Lower lobe of right lung (tissue), 2 donors: ENCODE measurements around the gene AKAP6. TPM values are rescaled to one million over a fixed set of nuclear protein-coding genes. Genes with fewer than 3 reads are reported as not detected.

Experiments
- ATAC-seq, 2 donors: fragments of 200-7000 bp; cut with Tn5 transposase; one replicate each; pipeline ENCODE4 v1.9.1; 2020 to 2022; ENCODE audit warnings: mild to moderate bottlenecking in 2 of 2, moderate library complexity in 2 of 2
- DNase-seq: peaks from one replicate; pipeline ENCODE4 v3.0.0-alpha.2; 2020
- H3K27ac ChIP-seq: fragments of 200-600 bp; one replicate; pipeline ENCODE4 v1.8.0; 2022
- H3K27me3 ChIP-seq: fragments of 200-600 bp; one replicate; pipeline ENCODE4 v1.8.0; 2022; ENCODE audit warnings: low read depth
- H3K36me3 ChIP-seq: fragments of 200-600 bp; one replicate; pipeline ENCODE4 v1.8.0; 2022; ENCODE audit warnings: mild to moderate bottlenecking
- H3K4me1 ChIP-seq: fragments of 200-600 bp; one replicate; pipeline ENCODE4 v1.8.0; 2022
- H3K4me3 ChIP-seq: fragments of 200-600 bp; one replicate; pipeline ENCODE4 v1.8.0; 2022; ENCODE audit warnings: mild to moderate bottlenecking
- H3K9me3 ChIP-seq: fragments of 200-600 bp; one replicate; pipeline ENCODE4 v1.8.0; 2022
- intact Hi-C: fragments of 100-400 bp; cut with DNase I; formaldehyde crosslinking; loops from one replicate; pipeline ENCODE4 v1.11.0; 2022
- total RNA-seq: library from RNA; stranded (reverse); fragmentation: NEBNext Ultra II Directional; extraction: Animal tissue kit (Norgen Biotek cat#: 25700); gene quantifications from one replicate; pipeline ENCODE4 v1.2.1, GENCODE V29; 2021
- TF ChIP-seq, protein P1 (sequence below): fragments of 200-600 bp; IDR thresholded peaks from one replicate; pipeline ENCODE4 v1.8.0; 2022; ENCODE audit warnings: antibody characterized with exemption, mild to moderate bottlenecking
- donor health status: DM: no; HTN: yes; CAD: no; lungs with severe emphysema.

AKAP6 gene
- total RNA-seq, 1 donor from 2014 or later, result 8.6 TPM

DNA sequence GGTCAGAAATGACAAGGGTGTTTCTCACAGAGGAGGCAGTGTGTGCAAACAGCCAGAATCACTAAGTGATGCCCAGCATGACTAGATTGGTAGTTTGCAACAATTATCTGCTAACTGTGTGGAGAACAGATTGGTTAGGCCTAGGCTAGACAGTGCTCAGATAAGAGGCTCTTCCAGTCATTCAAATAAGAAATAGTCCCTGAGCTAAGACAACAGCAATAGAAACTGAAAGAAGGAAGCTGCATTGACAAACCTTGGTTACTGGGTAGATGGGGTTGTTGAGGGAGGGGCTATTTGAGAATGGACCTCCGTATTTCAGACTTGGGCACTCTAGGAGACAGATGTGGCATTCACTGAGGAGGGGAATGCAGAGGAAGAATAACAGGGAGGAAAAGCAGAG, 354.6 kb downstream of the AKAP6 start:
- H3K27ac ChIP-seq, result no peak overlapping the region
- no peaks in the 10 kb centered on the region for H3K4me1 ChIP-seq
- no peak overlapping the region for H3K4me3 ChIP-seq
- H3K36me3 ChIP-seq, result no peaks in the 10 kb centered on the region
- no peaks in the 10 kb centered on the region for H3K9me3 ChIP-seq
- ATAC-seq, result no peak
- no peak for DNase-seq
- TF ChIP-seq, protein P1, sequence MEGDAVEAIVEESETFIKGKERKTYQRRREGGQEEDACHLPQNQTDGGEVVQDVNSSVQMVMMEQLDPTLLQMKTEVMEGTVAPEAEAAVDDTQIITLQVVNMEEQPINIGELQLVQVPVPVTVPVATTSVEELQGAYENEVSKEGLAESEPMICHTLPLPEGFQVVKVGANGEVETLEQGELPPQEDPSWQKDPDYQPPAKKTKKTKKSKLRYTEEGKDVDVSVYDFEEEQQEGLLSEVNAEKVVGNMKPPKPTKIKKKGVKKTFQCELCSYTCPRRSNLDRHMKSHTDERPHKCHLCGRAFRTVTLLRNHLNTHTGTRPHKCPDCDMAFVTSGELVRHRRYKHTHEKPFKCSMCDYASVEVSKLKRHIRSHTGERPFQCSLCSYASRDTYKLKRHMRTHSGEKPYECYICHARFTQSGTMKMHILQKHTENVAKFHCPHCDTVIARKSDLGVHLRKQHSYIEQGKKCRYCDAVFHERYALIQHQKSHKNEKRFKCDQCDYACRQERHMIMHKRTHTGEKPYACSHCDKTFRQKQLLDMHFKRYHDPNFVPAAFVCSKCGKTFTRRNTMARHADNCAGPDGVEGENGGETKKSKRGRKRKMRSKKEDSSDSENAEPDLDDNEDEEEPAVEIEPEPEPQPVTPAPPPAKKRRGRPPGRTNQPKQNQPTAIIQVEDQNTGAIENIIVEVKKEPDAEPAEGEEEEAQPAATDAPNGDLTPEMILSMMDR, result no peak
- intact Hi-C loops, result no loop called here
- H3K27me3 ChIP-seq, result no peaks in the 10 kb centered on the region

DNA sequence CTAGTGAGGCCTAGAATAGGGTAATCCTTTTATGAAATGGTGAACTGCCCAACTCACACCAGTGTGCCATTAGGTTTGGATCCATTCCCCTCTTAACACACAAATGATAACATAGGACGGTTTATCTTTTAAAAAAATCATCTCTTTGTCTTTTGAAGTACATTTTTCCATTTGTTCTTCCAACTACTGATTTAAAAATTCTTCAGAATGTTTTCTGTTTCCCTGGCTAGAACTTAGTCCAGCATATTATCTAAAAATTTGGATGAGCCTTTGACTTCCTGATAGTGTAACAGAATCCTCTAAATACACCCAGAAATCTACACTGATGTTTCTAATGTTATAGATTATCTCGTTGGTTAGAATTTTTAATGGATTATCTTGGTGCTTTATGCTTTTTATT, 359.8 kb downstream of the AKAP6 start:
- intact Hi-C loops, result no loop called here
- H3K36me3 ChIP-seq, result no peaks in the 10 kb centered on the region
- H3K4me3 ChIP-seq, result no peak overlapping the region
- no peaks in the 10 kb centered on the region for H3K9me3 ChIP-seq
- DNase-seq, result no peak
- no peak for ATAC-seq
- no peak overlapping the region for H3K27ac ChIP-seq
- TF ChIP-seq, protein P1, result no peak
- no peaks in the 10 kb centered on the region for H3K4me1 ChIP-seq
- no peaks in the 10 kb centered on the region for H3K27me3 ChIP-seq

DNA sequence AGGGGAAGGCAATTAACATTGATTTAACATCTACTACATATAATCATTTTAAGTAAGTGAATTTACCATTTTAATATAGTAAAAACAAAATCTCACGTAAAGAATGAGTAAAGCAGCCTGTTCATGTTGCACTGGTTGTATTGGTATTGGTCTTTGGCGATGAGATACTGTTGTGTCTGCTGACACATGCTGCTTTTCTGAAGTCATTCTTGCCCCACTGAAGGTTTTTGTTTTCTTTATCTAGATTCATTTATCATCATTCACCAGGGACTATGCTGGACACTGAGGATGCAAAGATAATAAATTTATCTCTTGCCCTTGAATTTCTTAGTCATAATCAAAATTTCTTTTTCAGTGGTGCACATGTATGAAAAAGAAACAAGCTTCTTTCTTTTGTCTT, 363.3 kb downstream of the AKAP6 start:
- Histone ChIP-seq H3K9me3 (no peaks in the 10 kb centered on the region), H3K4me3 (no peak overlapping the region), H3K4me1 (no peaks in the 10 kb centered on the region), H3K27me3 (no peaks in the 10 kb centered on the region), H3K36me3 (no peaks in the 10 kb centered on the region), H3K27ac (no peak overlapping the region)
- ATAC-seq (no peak), DNase-seq (no peak)
- TF ChIP-seq, protein P1, result no peak
- intact Hi-C loops, result no loop called here

DNA sequence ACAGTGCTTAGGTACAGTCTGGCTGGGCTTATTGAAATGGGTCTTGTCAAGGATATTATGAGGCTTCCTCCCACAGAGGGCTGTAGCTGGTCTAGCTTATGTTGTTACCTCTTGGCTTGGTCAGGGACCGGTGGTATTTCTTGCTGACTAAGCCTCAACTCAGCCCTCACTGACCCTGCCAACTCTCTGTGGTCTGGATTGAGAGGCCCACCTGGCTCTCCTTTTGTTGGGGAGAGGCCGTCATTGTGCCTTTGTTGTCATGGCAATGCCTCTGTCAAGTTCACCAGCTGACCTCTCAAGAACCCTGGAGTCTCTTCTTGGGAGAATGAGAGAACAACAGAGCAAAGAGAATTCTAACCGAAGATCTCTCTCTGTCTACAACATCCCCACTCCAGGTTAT, 364.0 kb downstream of the AKAP6 start:
- TF ChIP-seq, protein P1, result no peak
- Histone ChIP-seq H3K4me3 (no peak overlapping the region), H3K27ac (no peak overlapping the region), H3K36me3 (no peaks in the 10 kb centered on the region), H3K4me1 (no peaks in the 10 kb centered on the region), H3K27me3 (no peaks in the 10 kb centered on the region), H3K9me3 (no peaks in the 10 kb centered on the region)
- DNase-seq, result no peak
- ATAC-seq, result peak in 1 of 2 donors; percentile 67
- intact Hi-C loops, result no loop called here

DNA sequence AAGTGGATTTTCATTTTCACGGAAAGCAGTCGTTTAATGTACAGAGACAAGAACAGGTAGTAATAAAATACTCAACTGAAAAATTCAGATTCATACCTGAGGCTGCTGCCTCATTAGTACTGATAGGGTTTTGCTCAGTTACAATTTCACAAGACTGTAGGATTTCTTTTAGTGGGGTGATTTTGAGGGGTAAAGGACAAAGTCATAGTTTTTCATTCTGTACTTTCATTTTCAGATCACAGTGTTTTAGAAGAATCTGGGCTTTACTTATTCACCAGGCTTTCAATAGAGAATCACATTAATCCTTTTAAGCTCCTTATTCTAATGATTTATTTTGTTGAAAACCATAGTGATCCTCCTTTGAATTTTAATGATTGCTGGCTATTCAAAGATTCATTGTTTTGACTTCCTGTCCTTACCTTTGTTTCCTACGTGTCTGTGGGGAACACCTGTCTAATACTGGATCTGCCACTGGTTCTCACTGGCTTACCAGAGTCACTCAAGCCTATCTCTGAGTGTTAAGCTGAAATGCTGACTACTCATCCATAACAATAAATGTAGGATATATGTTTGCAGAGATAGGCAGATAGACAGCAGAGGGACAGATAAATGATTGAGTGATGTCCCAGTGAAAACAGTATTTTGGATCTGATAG, 365.8 kb downstream of the AKAP6 start:
- Histone ChIP-seq H3K27me3 (no peaks in the 10 kb centered on the region), H3K27ac (no peak overlapping the region), H3K36me3 (no peaks in the 10 kb centered on the region), H3K4me3 (no peak overlapping the region), H3K9me3 (no peaks in the 10 kb centered on the region), H3K4me1 (no peaks in the 10 kb centered on the region)
- intact Hi-C loops, result no loop called here
- no peak for DNase-seq
- ATAC-seq, result no peak
- TF ChIP-seq, protein P1, result no peak
